OCI-LY3 (cell line): ENCODE results near the gene PNMA6F.
"Not testable (repeated sequence)": the region's sequence is repeated elsewhere in the genome, so short reads cannot be mapped to it uniquely, and the experiment has no call there.

Experiments used
- EZH2phosphoT487 ChIP-seq: fragments of 200-600 bp; shearing (Covaris generic); IDR thresholded peaks from 2 replicates; pipeline ENCODE4 v1.6.1; 2018; ENCODE audit warnings: antibody characterized with exemption, mixed run types, low read depth
- TF ChIP-seq, protein P1 (sequence below): fragments of 200-600, 300-600 bp; sonication (generic); IDR thresholded peaks from 2 replicates; pipeline ENCODE4 v1.5.1; 2014; ENCODE audit warnings: antibody characterized with exemption, low read length, low read depth

DNA sequence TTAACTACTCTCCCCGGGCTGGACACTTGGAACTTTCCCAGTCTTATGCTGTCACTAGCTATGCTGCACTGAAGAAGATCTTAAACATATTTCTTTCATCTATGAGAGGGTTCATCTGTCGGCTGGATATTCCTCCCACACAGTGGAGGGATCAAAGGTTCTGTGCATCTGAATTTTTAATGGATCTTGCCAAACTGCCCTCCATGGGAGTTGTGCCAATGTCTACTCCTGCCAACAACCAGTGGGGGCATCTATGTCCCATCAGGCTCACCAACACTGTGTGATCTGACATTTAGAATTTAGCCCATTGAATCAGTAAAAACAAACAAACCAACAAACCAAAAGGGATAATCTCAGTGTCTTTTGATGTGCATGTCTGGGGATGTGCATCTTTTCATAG, 32.8 kb downstream of the PNMA6F start:
- TF ChIP-seq, protein P1, sequence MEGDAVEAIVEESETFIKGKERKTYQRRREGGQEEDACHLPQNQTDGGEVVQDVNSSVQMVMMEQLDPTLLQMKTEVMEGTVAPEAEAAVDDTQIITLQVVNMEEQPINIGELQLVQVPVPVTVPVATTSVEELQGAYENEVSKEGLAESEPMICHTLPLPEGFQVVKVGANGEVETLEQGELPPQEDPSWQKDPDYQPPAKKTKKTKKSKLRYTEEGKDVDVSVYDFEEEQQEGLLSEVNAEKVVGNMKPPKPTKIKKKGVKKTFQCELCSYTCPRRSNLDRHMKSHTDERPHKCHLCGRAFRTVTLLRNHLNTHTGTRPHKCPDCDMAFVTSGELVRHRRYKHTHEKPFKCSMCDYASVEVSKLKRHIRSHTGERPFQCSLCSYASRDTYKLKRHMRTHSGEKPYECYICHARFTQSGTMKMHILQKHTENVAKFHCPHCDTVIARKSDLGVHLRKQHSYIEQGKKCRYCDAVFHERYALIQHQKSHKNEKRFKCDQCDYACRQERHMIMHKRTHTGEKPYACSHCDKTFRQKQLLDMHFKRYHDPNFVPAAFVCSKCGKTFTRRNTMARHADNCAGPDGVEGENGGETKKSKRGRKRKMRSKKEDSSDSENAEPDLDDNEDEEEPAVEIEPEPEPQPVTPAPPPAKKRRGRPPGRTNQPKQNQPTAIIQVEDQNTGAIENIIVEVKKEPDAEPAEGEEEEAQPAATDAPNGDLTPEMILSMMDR, result not testable (repeated sequence)
- not testable (repeated sequence) for TF ChIP-seq EZH2phosphoT487
